ENCODE results near the gene STK38.

The STK38 gene

GRCh38 chr6:36506611-36507010 is 40.7 kb downstream of the STK38 start:
- Histone ChIP-seq H3K4me2 (ENCODE audit: low read length) (no peak overlapping the region), H3K27me3 (ENCODE audit: low read depth, low read length) (no peaks in the 10 kb centered on the region), H3K79me2 (ENCODE audit: low read length) (no peaks in the 10 kb centered on the region), H3K4me3 (ENCODE audit: low read length) (no peak overlapping the region), H4K20me1 (ENCODE audit: insufficient read depth, low read length) (no peaks in the 10 kb centered on the region), H3K36me3 (replicated peaks; ENCODE audit: low read depth, low read length) (peaks cover 17% of the 10 kb centered on the region), H2AFZ (ENCODE audit: low read depth, low read length) (no peak overlapping the region), H3K9me3 (ENCODE audit: insufficient read depth, low read length) (no peaks in the 10 kb centered on the region), H3K27ac (ENCODE audit: low read length) (no peak overlapping the region), H3K4me1 (ENCODE audit: low read length) (no peaks in the 10 kb centered on the region), H3K9ac (ENCODE audit: low read length) (no peak overlapping the region)
- TF ChIP-seq EZH2phosphoT487 (IDR thresholded peaks at IDR 0.05; ENCODE audit: low read depth): no peak
- TF ChIP-seq CTCF (IDR thresholded peaks at IDR 0.05; ENCODE audit: low read depth, low read length): no peak

GRCh38 chr6:36505744-36506534 is 41.3 kb downstream of the STK38 start:
- TF ChIP-seq CTCF (IDR thresholded peaks at IDR 0.05; ENCODE audit: low read depth, low read length) (no peak), EZH2phosphoT487 (IDR thresholded peaks at IDR 0.05; ENCODE audit: low read depth) (no peak)
- Histone ChIP-seq H4K20me1 (ENCODE audit: insufficient read depth, low read length) (no peaks in the 10 kb centered on the region), H3K9me3 (ENCODE audit: insufficient read depth, low read length) (no peaks in the 10 kb centered on the region)

GRCh38 chr6:36504982-36505381 is 42.3 kb downstream of the STK38 start:
- no peak overlapping the region for H3K4me3 ChIP-seq (ENCODE audit: low read length)
- no peak overlapping the region for H3K9ac ChIP-seq (ENCODE audit: low read length)
- H3K4me1 ChIP-seq (ENCODE audit: low read length): no peaks in the 10 kb centered on the region
- peaks cover 7% of the 10 kb centered on the region for H3K36me3 ChIP-seq (replicated peaks; ENCODE audit: low read depth, low read length)
- no peaks in the 10 kb centered on the region for H3K79me2 ChIP-seq (ENCODE audit: low read length)
- no peaks in the 10 kb centered on the region for H3K9me3 ChIP-seq (ENCODE audit: insufficient read depth, low read length)
- H3K27me3 ChIP-seq (ENCODE audit: low read depth, low read length): no peaks in the 10 kb centered on the region
- no peak overlapping the region for H3K27ac ChIP-seq (ENCODE audit: low read length)
- no peaks in the 10 kb centered on the region for H4K20me1 ChIP-seq (ENCODE audit: insufficient read depth, low read length)
- no peak overlapping the region for H2AFZ ChIP-seq (ENCODE audit: low read depth, low read length)
- TF ChIP-seq CTCF (IDR thresholded peaks at IDR 0.05; ENCODE audit: low read depth, low read length): no peak
- TF ChIP-seq EZH2phosphoT487 (IDR thresholded peaks at IDR 0.05; ENCODE audit: low read depth): no peak
- no peak overlapping the region for H3K4me2 ChIP-seq (ENCODE audit: low read length)

More at GRCh38 chr6:36505744-36506534, 41.3 kb downstream of the STK38 start:
- no peak overlapping the region for H3K27ac ChIP-seq (ENCODE audit: low read length)
- no peak overlapping the region for H3K9ac ChIP-seq (ENCODE audit: low read length)
- H2AFZ ChIP-seq (ENCODE audit: low read depth, low read length): no peak overlapping the region
- H3K4me1 ChIP-seq (ENCODE audit: low read length): no peaks in the 10 kb centered on the region
- H3K79me2 ChIP-seq (ENCODE audit: low read length): no peaks in the 10 kb centered on the region
- H3K4me3 ChIP-seq (ENCODE audit: low read length): no peak overlapping the region
- H3K36me3 ChIP-seq (replicated peaks; ENCODE audit: low read depth, low read length): peaks cover 16% of the 10 kb centered on the region
- no peak overlapping the region for H3K4me2 ChIP-seq (ENCODE audit: low read length)
- no peaks in the 10 kb centered on the region for H3K27me3 ChIP-seq (ENCODE audit: low read depth, low read length)

- Histone ChIP-seq H3K27ac (ENCODE audit: low read length) (no peak overlapping the region), H3K9ac (ENCODE audit: low read length) (no peak overlapping the region), H3K4me2 (ENCODE audit: low read length) (no peak overlapping the region), H2AFZ (ENCODE audit: low read depth, low read length) (no peak overlapping the region), H4K20me1 (ENCODE audit: insufficient read depth, low read length) (no peaks in the 10 kb centered on the region), H3K4me1 (ENCODE audit: low read length) (no peaks in the 10 kb centered on the region), H3K79me2 (ENCODE audit: low read length) (no peaks in the 10 kb centered on the region), H3K9me3 (ENCODE audit: insufficient read depth, low read length) (no peaks in the 10 kb centered on the region), H3K27me3 (ENCODE audit: low read depth, low read length) (no peaks in the 10 kb centered on the region), H3K4me3 (ENCODE audit: low read length) (no peak overlapping the region), H3K36me3 (replicated peaks; ENCODE audit: low read depth, low read length) (no peaks in the 10 kb centered on the region)
- TF ChIP-seq EZH2phosphoT487 (IDR thresholded peaks at IDR 0.05; ENCODE audit: low read depth): no peak
- TF ChIP-seq CTCF (IDR thresholded peaks at IDR 0.05; ENCODE audit: low read depth, low read length): no peak
These were observed 43.1 kb downstream of the STK38 start for GRCh38 chr6:36504181-36504580.

Data from OCI-LY3 (cell line).